ENCODE measurements around the gene IQCM.

- TF ChIP-seq POLR2AphosphoS5 (IDR thresholded peaks at IDR 0.05; ENCODE audit: low read depth), result no peak
- no peak for TF ChIP-seq CTCF (IDR thresholded peaks at IDR 0.05; ENCODE audit: insufficient read depth, low read length)
These were observed 20.4 kb downstream of the IQCM start for GRCh38 chr4:149795256-149795655.

Data from HL-60 (cell line).